Fibroblast of gingiva (primary cell): ENCODE data around the gene CACHD1.

Source experiments
- DNase-seq: peaks from one replicate; pipeline ENCODE4 v3.0.0-alpha.2; 2011; ENCODE audit warnings: low read depth

The CACHD1 gene

GRCh38 chr1:64523413-64524337, 53.7 kb downstream of the CACHD1 start:
- no peak for DNase-seq

DNA sequence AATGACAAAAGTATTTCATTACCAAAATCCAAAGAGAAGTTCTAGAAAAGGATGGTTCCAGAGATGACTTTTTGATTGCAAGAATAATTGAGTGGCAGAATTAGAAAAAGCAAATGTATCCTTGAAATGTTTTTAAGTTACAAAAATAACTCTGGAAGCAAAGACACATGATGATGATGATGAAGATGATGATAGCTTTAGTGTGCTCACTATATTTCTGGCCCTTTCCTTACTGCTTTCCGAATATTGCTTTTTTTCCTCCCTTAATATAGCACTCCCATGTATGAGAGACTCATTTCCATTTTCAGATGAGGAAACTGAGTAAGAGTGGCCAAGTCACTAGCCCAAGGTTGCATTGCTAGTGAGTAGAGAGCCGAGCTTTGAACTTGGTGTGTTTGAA, 54.7 kb downstream of the CACHD1 start:
- no peak for DNase-seq

- DNase-seq, result peak; percentile 67
These were observed 55.3 kb downstream of the CACHD1 start for GRCh38 chr1:64525116-64525686.

GRCh38 chr1:64526312-64526711, 56.4 kb downstream of the CACHD1 start:
- peak; percentile 37 for DNase-seq

GRCh38 chr1:64527165-64527564, 57.2 kb downstream of the CACHD1 start:
- DNase-seq, result no peak

- no peak for DNase-seq
These were observed 57.9 kb downstream of the CACHD1 start for GRCh38 chr1:64527786-64528185.

GRCh38 chr1:64530969-64531692, 61.2 kb downstream of the CACHD1 start:
- no peak for DNase-seq

DNA sequence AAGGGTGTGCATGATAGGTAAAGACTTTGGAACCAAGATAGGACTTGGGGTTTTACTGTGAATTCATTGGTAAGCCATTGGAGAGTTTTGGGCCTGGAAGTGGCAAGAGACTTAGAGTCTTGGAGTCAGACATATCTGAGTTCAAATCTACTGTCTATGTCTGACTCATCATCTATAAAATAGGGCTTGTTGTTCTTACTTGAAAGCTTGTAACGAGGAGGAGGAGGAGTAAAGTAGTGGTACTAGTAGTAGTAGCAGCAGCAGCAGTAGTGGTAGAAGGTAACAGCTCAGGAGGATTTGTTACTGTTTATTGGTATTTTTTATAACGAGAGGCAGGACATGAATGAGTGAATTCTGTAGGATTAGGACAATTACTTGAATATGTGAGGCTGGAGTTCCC, 62.7 kb downstream of the CACHD1 start:
- no peak for DNase-seq

DNA sequence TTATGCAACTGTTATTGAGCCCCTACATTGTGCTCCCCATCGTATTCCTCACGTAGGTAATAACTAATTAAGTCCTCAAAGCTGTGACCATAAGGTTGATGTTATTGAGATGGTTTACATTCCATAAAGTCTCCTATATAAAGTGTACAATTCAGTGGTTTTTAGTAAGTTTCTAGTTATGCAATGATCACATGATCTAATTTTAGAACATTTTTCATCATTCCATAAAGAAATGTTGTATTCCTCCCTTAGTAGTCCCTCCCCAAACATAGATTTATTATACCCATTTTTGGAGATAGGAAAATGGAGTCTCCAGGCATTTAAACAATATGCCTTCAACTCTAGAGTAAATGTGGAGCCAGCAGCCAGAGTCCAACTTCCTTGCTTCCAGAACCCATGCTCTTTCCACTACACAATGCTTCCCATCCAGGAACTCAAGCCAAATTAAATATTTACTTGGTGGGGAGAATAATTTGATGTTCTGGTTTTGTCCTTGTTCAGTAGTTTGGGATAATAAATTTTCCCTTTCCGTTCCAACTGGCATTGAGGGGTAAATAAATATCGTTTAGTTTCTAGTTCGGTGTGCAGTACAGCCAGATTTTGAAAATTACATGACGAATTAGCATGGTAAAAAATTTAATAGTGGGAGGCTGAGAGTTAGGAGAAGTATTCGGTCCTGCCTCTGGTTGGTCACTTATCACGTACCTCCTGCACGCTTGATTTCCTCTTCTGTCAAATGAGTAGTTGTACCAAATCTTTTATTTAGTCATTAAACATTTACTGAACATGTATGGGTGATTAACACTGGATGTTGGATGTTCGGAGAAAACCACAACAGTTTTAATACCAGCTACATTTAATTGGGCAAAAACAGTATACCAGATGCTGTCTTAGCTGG, 66.3 kb downstream of the CACHD1 start:
- no peak for DNase-seq

DNA sequence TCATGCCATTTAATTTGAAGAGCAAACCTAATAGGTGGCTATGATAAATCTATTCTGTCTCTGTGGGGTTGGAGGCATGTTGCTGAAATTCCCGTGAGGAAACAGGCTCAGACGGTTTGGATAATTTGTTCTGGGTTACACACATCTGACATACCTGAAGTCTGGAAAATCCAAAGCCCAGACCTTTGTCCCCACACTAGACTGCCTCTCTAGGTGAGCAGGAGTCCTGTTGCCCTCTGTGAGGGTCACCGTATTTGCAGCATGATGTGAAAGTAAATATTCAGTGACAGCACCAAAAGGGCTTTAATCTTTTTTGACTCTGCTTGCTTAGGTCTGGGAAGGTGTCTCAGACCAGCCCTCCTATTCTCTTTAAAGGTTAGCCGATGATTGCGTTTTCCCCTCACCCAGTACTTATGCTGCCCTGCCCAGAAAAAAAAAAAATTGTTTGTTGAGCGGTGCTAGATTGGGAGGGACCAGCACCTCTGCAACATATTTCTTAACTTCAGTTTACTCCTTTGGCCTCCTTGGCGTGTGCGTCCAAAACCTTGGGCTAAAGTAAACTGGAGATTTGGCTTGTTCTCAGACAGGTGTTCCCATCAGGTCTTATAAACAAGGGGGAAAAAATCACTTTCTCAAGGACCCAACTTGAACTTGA, 67.0 kb downstream of the CACHD1 start:
- no peak for DNase-seq

DNA sequence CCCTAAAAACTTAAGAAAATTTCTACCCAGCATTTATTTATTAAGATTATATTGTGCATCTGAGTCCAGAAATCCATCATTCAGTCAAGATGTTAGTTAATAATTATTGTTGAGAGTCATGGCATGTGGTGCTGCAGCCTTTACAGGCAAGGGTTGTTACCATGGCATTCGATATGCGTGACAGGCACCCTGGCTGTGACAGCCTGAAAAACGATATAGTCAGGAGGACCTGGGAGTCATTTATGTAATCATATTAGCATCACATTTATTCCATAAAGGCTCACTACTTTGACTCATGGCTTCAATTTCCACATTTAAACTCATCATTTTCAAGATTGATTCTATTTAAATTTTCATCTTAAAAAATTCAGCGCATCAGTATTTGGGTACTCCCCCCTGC, 68.0 kb downstream of the CACHD1 start:
- no peak for DNase-seq

DNA sequence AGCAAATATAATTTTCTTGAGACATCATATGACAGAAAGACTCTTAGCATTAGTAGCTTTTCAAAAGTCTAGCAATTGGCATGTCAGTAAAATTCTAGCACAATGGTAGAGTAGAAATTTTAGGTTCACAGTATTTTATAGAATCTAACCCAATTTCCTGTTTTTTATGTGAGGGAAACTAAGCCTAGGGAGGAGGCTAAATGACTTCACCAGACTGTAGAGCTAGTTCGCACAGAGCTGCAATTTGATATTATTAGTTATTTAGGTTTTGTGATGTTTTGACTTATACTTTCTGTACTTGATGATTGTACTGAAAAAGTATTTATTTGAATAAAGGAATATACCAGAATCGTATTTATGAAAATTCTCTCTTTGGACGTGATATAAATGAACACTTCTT, 68.5 kb downstream of the CACHD1 start:
- no peak for DNase-seq

GRCh38 chr1:64539289-64539688, 69.4 kb downstream of the CACHD1 start:
- no peak for DNase-seq

DNA sequence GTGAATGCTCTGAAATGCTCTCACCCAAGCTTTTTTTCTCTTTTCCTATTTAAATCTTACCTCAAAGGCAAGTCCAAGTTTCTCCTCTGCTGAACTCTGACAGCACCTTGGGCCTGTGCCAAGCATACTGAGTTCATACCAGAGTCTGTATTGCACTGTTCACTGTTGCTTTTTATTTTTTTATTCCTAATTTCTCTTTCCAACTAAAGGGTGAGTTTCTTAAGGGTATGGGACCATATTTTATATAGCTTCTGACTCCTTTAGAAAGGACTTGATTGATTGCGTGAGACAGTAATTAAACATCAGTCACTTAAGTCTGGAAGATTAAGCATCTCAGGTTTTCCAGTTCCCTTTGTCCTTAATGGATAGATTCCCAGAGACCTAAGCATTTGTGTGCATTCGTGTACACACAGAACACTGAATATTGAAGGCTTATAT, 69.9 kb downstream of the CACHD1 start:
- peak; percentile 46 for DNase-seq

DNA sequence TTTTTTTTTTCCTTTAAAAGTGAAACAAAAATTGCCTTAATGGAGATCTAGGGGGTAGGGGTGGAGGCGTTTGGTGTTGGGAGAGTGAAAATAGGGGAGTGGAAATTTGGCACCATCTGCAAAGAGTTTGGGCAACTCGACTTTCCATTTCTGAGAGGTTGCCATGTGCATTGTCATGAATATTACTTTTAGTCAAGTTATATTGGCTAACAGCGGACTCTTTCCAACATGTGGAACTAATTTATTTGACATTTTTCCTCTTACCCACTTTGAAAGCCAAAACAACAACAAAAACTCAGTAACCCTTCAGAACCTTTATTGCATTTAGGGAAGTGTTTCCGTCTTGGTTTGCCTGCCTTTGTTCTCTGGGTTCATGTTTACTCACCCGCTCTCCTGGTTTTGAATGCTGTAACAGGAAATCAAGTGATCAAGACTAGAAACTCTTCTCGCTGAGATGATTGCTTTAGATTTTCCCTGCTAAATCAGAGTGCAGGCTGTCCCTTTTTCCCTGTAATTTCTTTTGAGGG, 70.4 kb downstream of the CACHD1 start:
- peak; percentile 91 for DNase-seq

GRCh38 chr1:64542118-64542517, 72.2 kb downstream of the CACHD1 start:
- DNase-seq, result no peak

DNA sequence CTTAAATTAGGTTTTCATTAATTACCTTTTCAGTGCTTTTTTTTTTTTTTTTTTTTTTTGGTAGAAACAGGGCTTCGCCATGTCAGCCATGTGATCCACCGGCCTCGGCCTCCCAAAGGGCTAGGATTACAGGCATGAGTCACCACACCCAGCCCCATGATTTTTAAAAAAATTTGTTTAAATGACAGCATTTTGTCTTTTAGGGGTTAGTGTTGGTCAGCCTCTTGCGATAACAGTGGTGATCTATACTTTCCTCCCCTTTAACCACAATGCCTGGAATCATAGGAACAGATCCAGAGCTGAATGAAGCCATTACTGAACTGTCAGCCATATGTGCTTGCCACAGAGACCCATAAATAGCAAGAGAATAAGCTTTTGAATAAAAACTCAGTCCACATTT, 73.9 kb downstream of the CACHD1 start:
- DNase-seq, result no peak

DNA sequence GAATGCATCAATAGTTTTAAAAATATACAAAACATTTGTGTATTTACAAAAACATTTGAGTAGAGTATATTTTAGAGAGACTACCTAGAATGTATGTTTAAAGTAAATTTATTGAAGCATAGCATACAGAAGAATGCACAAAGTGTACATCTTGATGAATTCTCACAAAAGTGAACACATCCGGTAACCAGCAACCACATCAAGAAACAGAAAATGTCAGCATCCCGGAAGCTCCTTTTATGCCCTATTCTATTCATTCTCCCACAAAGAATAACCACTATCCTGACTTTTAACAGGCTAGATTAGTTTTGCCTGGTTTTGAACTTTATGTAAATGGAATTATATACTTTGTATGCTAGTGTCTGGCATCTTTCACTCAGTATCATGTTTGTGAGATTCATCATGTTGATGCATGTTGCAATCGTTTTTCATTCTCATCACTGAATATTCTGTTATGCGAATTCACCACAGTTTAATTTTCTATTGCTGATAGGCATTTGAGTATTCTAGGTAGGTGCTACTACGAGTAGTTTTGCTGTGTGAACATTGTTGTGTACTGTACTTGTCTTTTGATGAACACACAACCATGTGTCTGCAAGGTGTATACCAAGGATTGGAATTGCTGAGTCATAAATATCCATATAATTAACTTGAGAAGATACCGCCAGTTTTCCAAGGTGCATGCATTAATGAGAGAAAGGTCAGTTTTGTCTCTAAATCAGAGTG, 75.4 kb downstream of the CACHD1 start:
- no peak for DNase-seq

DNA sequence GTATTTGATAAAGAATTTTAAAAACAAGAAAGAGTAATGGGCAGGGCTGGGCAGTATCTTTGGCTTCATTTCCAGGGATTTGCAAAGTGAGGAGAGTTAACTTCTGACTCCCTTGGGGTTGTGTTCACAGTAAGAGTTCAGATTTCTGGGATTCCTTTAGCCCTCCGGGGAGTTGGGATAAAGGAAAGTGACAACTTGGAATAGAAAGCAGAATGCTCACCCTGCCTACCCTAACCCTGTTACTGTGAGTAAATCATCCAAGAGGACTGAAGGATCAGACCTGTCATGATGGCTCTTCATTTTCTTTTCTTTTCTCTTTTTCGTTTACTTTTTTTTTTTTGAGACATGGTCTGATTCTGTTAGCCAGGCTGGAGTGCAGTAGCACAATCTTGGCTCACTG, 76.1 kb downstream of the CACHD1 start:
- DNase-seq, result no peak

- peak; percentile 43 for DNase-seq
These were observed 79.7 kb downstream of the CACHD1 start for GRCh38 chr1:64549464-64550239.
